Esophagus muscularis mucosa (tissue), 3 donors: ENCODE measurements around the gene CDKL4.

ENCODE experiments used
- CTCF ChIP-seq, 3 experiments: fragments of 200-600 bp in 2 of 3; fragments of 450-650 bp in 1 of 3; sonication (generic) in 2 of 3; IDR thresholded peaks; one replicate each; pipeline ENCODE4 v1.5.1; 2017 to 2019; ENCODE audit warnings: antibody characterized with exemption in 3 of 3, mild to moderate bottlenecking in 2 of 3, moderate library complexity in 1 of 3
- POLR2AphosphoS5 ChIP-seq, 2 donors: sonication (generic); formaldehyde crosslinking; IDR thresholded peaks; one replicate each; pipeline ENCODE4 v1.6.1; 2017; ENCODE audit warnings: antibody characterized with exemption in 2 of 2

- TF ChIP-seq CTCF (IDR thresholded peaks at IDR 0.05) (peak; percentile 88 to 92 (median 88)), POLR2AphosphoS5 (IDR thresholded peaks at IDR 0.05) (peak in 1 of 2 donors; percentile 59)
Observed at GRCh38 chr2:39227628-39228412, 15.9 kb downstream of the CDKL4 start.
